PFSK-1 (cell line): ENCODE results near the gene SS18L1.

ENCODE experiments used
- REST ChIP-seq, 2 experiments: IDR thresholded peaks; 2 replicates each; pipeline versions ENCODE4 v1.6.1 to v1.8.0; 2011 to 2012; ENCODE audit warnings: low read depth in 2 of 2, low read length in 2 of 2, control low read depth in 1 of 2, inconsistent platforms in 1 of 2, mild to moderate bottlenecking in 1 of 2, moderate library complexity in 1 of 2; ENCODE audit not compliant: insufficient read depth in 1 of 2
- SIN3A ChIP-seq: IDR thresholded peaks from 2 replicates; pipeline ENCODE4 v1.6.1; 2012; ENCODE audit warnings: mild to moderate bottlenecking, low read length, moderate library complexity, borderline replicate concordance; ENCODE audit not compliant: insufficient read depth

- no peak for TF ChIP-seq REST (IDR thresholded peaks at IDR 0.05; ENCODE audit: insufficient read depth in 1 of 2, low read depth in 2 of 2, low read length in 2 of 2)
- no peak for TF ChIP-seq SIN3A
Observed at GRCh38 chr20:62192635-62193034, 49.1 kb downstream of the SS18L1 start.
